GM19397 (cell line): ENCODE data around the gene F12.
"Not testable (repeated sequence)": the region's sequence is repeated elsewhere in the genome, so short reads cannot be mapped to it uniquely, and the experiment has no call there.

Experiments
- ATAC-seq: cut with Tn5 transposase; IDR thresholded peaks from one replicate; pipeline ENCODE4 v1.9.1; 2021; ENCODE audit warnings: mild to moderate bottlenecking, moderate library complexity; ENCODE audit not compliant: unreplicated experiment

Gene F12

DNA sequence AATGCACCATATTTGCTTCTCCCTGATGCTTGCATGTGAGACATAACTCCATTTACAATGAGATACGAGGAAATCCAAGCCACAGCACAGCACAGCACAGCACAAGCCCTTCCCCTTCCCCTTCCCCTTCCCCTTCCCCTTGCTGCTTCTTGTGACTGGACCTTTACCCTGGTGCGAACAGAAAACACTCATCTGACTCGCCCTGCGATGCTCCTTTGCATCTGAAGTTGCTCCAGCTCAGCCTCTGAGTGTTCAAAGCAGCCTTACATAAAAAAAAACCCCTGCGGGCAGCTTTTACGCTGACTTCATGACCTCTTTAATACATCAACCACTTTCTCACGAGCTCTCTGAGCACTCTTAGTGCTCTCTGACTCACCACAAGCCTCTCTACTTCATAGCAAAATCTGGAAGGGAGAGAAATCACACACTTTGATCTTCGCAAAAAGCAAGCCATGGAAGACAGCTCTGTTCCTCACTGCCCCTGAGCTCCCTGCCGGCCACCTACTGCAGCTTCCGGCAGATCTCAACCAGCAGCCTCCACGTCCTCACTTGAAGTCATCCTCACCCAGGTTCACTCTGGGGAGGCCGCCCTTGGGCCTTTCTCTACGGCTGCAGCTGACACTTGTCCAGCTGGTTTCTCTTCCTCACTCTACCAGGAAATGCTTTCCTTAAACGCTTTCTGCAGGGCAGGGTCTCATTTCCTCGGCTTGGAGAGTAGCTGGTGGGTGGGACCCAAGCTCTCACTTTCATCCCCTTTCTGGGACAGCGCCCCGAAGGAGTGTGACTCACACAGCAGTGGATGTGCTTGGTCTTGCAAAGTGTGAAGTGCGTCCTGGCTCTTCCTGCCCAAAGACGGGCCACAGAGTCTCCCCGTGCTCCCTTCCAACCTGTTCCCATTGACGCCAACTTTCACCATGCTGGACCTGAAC is 19.9 kb downstream of the F12 start:
- ATAC-seq: no peak

DNA sequence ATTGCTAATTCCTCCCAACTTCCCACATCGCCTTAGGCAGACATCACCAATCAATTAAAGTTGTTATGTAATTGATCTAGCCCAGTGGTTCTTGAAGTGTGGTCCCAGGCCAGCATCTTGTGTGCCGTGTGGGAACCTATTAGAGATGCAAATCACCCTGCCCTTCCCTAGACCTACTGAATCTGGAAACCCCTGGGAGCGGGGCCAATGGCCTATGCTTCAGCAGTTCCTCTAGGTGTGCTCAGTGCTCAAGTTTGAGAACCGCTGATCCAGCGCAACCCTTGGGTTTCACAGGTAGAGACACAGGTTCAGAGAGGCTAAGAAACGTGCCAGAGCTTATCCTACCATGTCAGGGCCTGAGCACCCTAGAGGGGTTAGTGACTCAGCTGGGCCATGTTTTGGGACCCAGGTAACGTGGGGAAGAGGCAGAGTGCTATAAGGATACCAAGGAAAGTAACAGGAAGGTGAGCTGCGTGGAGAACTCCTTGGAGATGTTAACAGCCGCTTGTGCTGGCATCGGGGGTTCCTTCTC is 20.8 kb downstream of the F12 start:
- ATAC-seq: no peak

DNA sequence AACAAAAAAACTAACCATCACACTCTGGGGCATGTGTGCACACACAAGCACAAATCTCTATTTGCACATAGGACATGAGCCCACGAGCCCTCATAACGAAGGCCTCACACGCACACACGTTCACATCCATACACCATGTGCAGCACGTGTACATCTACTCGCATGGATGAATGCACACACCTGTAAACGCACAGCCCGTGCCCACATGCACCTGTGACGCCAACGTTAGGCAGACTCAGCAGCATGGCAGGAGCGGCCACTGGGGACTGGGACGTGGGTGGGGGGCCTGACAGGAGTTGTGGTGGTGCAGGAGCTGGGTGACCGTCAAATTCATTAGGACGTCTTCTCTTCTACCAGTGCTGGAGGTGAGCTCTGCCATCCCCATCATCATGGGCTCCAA is 22.0 kb downstream of the F12 start:
- no peak for ATAC-seq

DNA sequence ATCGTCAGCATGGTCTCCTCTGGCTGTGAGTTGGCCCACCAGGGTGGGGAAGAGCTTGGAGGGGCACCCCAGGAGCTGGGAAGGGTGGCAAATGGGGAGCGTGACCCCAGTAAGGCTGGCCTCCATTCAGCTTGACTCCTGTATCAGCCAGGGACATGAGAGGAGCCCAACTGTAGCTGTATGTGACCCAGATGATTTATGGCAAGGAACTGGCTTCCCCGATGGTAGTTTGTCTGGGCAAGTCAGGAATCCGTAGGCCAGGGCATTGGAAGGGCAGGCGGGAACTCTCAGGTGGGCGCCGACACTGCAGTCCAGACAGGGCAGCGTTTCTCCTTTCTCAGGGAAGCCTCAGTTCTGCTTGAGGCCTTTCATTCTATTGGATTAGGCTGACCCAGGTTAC is 22.8 kb downstream of the F12 start:
- no peak for ATAC-seq

DNA sequence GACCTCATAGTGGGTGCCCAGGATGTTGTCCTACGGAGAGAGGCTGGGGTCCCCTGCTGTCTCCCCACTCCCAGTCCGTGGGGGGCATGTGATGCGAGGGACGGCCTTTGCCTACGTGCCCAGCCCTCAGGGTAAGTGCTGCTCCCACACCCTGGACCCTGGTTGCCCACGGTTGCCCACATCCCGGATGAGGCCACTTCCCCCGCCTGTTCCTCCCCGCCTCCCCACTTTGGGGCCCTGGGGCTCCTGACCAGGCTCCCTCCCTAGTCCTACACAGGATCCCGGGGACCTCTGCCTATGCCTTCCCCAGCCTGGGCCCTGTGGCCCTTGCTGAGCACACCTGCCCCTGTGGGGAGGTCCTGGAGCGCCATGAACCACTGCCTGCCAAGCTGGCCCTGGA is 23.6 kb downstream of the F12 start:
- ATAC-seq: no peak

DNA sequence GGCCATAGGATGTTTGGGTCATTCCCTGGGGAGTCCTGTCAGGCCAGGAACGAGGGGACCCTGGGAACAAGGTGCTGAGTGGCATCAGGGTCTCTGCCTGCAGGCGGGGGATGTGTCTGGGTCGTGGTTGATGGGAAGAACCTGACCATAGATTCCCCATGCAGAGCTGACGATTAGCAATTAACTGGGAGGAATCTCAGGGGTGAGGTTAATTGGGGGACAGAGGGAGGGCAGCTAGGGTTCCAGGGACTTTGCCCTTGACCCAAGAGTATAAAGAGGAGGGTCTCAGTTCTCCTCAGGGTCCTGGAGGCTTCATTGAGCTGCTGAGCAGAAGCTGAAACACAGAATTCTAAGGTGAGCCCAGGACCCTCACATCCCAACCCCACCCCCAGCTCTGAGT is 25.2 kb downstream of the F12 start, which contains the start of gene SLC34A1:
Gene SLC34A1, plus strand, starts transcription at position 301 of the 400 bp plus-strand sequence. CDS start 1,308 bp downstream, outside the sequence.
- ATAC-seq: no peak

DNA sequence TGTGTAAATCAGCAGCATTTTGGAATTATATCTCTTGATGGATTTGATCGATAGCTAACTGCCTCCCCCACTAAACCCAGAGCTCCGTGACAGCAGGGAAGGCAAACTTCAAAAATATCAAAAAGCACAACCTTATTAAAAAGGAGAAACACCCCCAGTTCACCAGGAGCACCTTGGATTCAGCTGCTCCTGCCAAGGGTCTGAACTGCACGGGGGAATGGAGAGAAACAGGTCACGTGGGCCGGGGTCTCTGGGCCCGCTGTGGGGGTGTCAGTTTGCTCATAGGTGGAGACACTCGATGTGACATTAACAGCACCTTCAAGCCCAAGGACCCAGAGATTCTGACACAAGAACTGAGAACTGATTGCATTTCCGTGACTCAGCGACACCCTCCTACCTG is 26.2 kb downstream of the F12 start:
- no peak for ATAC-seq

DNA sequence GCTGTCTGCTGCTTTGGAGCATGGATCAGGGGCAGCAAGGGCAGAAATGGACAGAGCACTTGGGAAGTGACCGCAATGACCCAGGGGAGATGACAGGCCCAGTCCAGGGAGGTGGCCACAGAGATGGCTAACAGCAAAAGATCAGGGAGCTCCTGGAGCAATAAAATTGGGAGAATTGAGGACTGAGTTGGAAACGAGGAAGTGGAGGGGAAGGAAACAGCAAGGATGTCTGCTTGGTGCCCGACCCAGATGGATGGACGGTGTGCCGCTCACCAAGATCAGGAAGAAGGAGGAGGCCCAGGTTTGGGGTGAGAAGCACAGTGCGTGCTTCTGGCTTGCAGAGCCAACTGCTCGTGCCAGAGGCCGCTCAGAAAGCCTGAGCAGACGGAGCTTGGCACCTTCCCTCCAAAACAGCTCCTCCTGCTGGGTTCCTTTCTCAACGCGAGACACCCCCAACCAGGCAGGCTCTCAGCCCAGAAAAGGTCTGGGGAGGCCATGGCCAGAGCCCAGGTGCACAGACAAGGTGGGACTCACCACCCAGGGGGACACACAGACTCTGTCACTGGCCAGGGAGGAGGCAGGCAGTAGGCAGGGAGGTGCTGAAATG is 26.8 kb downstream of the F12 start:
- no peak for ATAC-seq

DNA sequence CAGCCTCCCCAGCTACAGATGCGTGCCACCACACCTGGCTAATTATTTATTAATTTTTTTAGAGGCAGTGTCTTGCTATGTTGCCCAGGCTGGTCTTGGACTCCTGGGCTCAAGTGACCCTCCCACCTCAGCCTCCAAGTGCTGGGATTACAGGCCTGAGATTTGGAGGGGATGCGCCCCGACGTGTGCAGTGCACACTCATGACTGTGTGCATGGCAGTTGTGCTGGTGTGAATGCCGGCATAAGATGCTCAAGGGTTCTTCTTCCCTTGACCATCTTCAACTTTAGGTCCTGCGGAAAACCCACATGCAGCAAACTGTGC is 28.6 kb downstream of the F12 start:
- no peak for ATAC-seq

DNA sequence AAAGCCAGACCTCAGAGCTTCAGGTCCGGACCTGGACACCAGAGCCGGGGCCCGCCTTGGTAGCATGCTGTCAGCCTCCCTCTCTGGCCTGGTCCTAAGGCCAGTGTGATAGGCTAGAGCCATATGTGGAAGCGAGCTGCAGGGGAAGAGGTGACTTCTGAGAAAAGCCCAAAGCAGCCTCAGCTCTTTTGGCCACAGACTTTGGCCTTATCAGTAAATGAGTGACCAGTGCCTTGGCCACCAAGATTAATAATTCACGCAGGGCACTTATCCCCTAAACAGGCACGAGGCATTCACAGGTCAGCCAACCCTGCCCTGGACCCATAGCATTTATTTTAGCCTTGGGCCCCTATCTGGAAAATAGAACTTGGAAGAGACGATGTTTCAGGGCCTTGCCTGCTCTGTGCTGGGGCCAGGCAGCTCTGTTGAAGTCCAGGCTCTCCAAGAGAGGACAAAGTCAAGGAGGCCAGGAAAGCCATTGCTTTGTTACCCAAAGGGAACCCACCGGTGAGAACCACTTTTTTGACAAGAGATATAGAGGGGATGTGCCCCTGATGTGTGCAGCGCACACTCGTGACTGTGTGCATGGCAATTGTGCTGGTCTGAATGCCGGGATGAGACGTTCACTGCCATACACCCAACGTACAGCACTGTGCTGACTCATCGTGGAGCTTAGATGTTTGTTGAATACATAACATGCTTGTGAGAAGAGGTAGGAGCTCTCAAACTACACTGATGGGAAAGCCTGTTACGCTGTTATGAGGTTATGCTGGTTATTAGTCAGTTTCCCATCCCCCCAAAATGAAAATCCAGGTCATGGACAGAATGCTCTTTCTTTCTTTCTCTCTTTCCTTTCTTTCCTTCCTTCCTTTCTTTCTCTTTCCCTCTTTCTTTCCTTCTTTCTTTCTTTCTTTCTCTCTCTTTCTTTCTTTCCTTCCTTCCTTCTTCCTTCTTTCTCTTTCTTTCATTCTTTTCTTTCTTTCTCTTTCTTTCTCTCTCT is 30.2 kb downstream of the F12 start:
- peak; percentile 40 for ATAC-seq

DNA sequence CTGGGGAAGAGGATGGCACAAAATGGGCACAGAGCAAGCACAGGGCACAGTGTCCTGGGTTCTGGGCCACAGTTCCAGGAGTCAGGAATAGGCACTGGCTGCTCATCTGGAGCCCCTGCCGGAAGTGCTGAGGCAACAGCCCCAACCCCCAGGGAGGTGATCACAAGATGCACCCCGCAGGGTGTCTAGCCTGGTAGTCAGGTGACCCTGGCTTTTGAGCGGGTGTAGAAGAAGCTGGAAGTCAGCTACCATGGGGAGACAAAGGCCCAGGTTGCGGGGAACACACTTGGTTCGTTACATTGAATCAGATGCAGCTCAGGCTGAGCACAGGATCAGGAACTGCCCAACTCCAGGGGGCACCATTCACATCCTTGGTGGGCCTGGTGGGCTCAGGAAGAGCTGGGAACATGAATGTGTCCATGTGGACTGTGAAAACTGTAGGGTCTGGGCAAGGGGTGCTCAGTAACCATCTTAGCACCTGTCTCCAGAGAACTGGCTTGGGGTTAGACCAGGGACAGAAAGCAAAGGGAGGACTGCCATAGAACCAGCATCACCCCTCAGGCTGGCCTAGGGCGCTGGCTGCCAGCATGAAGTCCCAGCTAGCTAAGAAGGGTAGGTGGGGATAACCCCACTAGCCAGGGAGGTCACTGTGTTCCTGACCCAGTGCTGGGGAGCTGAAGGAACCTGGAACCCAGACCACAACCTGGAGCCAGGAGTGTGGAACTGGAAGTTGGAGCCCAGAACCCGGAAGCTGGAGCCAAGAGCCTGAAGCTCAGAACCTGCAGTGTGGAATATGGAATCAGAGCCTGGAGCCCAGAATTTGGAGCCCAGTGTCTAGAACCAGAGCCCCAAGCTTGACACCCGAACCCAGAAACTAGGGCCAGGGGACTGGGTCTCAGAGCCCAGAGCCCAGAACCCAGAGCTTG is 31.2 kb downstream of the F12 start:
- no peak for ATAC-seq

DNA sequence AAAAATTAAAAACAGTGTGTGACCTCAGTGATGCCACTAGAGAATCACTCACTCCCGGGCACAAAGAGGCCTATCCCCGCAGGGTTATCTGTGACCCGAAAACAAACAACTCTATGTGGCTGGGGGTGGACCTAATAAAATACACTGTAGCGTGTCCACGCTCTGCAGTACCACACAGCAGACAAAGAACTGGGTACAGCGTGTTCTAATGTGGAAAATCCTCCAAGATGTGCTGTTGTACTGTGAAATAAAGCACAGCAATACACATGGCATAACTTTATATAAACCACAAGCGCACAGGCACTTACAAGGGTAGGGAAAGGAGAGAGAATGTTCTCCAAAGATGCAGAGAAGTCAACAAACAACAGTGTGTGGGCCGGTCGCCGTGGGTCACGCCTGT is 33.3 kb downstream of the F12 start:
- no peak for ATAC-seq

DNA sequence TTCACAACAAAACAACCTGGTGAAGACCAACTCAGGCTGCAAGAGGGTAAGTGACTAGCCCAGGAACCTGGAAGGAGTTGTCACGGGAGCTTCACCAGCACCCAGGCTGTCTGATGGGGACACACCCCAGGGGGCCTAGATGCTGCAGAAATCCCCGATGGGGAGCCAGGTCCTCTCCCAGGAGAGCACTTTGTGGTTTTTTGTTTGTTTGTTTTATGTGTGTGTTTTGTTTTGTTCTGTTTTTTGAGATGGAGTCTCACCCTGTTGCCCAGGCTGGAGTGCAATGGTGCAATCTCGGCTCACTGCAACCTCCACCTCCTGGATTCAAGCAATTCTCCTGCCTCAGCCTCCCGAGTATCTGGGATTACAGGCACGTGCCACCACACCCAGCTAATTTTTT is 33.8 kb downstream of the F12 start:
- ATAC-seq: not testable (repeated sequence)

DNA sequence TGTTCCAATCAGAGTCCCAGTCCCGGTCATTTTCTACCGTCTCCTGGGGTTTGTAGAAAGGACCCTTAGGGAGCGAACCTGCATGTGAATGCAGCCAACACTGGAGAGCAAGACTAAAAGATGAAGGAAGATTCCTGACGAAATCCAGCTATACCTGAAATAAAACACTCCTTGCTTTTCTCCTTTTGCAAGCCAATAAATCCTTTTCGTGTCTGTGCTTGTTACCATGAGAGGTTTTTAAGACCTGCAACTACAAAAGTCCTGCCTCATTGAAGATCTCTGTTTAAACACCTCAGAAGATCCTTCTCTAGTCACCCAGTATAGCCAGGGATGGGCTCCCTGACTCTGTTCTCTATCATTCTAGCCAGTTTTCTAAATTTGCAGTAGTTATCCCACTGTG is 35.2 kb downstream of the F12 start:
- no peak for ATAC-seq

DNA sequence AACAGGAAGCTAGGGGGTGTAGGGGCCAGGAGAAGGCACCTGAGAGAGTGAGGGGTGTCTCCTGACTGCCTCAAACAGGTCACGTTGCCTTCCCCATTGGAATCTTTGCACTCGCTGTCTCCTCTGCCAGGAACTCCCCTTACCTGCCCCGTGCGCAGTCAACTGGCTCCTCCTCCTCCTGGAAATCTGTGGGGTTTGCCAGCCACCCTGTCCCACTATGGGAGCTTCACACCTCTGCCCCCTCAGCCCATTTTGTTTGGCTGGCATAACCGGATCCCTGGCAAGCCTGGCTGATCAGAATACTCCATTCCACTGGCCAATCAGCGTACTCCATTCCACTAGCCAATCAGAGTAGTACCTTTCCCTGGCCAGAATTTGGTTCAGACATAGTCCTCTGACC is 35.6 kb downstream of the F12 start:
- ATAC-seq: no peak

DNA sequence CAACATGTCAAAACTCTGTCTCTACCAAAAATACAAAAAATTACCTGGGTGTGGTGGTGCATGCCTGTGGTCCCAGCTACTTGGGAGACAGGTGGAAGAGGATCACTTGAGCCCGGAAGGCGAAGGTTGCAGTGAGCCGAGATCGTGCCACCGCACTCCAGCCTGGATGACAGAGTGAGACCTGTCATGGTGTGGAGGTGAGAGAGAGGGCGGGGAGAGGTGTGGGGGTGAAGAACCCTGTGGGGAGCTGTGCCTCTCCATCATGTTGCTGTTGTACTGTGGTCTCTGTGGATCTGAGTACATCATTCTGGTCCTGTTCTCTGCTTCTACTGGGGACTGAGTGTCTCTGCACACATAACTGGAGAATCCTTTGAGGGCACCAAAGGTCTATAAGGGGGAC is 36.5 kb downstream of the F12 start:
- ATAC-seq: no peak

DNA sequence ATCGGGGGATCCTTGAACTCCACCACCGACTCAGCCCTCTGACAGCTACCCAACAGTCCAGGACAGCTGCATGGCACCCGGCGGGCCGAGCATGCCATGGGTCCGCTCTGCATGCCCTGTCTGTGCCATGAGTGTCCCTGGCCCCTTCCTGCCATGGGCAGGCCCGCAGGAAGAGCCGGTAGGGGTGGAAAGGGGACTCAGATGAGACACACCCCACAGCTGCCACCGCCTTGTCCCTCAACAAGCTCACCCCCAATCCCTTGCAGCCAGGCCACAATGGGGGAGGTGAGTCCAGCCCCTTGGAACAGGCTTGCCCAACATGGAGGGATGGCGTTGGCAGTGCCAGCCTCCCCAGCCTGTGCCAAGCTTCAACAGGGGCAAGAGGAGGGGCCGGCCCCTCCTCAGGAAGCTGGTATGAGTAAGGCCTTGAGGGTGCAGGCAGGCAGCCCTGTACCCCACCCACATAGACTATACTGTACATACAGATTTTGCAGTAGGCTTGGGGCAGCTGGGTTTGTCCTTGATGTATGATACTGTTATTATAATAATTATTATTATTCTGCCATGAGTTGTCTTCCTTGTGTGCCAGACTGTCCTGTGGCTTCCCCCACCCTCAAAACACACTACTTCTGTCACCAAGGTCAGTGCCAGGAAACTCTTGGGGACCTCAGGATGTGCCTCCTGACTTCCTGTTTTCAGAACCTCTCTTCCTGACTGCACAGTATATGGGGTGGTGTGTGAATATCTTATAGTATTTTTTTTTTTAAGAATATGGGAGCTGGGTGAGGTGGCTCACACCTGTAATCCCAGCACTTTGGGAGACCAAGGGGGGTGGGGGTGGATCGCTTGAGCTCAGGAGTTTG is 37.1 kb downstream of the F12 start:
- ATAC-seq: no peak

DNA sequence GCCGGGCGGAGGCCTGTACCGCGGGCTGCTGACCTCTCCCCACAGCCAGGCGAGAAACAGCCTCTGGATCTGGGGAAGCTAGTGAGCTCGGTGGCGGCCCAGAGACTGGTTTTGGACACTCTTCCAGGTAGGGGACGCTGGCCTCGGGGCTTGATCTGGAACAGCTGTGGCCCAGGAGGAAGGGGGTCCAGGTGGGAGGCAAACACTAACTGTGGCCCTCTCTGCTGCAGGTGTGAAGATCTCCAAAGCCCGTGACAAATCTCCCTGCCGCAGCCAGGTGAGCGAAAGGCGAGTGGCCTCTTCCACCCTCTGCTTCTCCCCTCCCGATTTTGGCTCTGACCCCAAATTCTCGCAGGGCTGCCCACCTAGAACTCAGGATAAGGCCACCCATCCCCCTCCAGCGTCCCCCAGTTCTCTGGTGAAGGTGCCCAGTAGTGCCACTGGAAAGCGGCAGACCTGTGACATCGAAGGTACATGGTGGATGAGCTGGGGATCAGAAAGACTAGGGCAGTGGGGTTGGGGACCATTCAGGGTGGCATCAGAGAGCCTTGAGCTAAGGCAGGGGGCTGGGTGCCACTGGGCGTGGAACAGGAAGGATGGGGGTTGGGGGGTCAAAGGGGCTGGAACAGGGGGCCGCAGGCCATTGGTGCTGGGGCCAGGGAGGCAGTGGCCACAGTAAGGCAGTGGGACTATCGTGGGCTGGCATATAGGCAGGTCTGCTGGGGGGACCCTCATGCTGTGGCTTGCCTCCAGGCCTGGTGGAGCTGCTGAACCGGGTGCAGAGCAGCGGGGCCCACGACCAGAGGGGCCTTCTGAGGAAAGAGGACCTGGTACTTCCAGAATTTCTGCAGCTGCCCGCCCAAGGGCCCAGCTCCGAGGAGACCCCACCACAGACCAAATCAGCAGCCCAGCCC is 38.0 kb downstream of the F12 start:
- ATAC-seq: no peak
